Measurements from ENCODE around the gene PKDCC.

GRCh38 chr2:42030829-42031228 is 17.0 kb upstream of the PKDCC start:
- TF ChIP-seq REST (IDR thresholded peaks at IDR 0.05; ENCODE audit: low read depth) = no peak
- TF ChIP-seq FOXM1 (IDR thresholded peaks at IDR 0.05; ENCODE audit: borderline replicate concordance, low read depth) = no peak
- no peak for TF ChIP-seq TCF12 (IDR thresholded peaks at IDR 0.05; ENCODE audit: low read depth)
- no peak for TF ChIP-seq YY1 (IDR thresholded peaks at IDR 0.05; ENCODE audit: low read depth)
- TF ChIP-seq EP300 (IDR thresholded peaks at IDR 0.05; ENCODE audit: borderline replicate concordance) = no peak
- no peak for TF ChIP-seq USF1 (IDR thresholded peaks at IDR 0.05)
- no peak for TF ChIP-seq TEAD4 (IDR thresholded peaks at IDR 0.05)
- no peak for TF ChIP-seq MAX (IDR thresholded peaks at IDR 0.05)
- no peak for TF ChIP-seq TAF1 (IDR thresholded peaks at IDR 0.05; ENCODE audit: low read depth)
- TF ChIP-seq CREB1 (IDR thresholded peaks at IDR 0.05; ENCODE audit: low read depth) = no peak

Data from Ishikawa (cell line).